ENCODE measurements around the gene S100A14.

DNA sequence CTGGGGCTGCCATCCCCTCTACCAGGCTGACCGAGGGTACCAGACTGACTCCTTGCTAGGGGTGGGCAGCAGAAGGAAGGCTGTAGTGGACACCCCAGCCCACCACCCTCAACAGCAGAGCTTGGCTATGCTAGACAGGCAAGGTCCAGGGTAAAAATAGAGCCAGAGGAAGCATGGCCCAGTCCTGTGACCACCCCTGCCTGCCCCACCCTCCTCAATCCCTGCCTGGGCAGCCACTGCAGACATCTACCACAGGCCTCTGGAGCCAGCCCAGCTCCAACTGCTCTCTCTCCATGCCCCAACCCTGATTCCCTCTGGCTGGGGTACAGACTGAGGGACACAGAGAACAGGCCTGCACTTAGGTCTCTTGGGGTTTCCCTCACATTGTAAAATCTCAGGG is 13.8 kb upstream of the S100A14 start:
- TF ChIP-seq, protein P1, sequence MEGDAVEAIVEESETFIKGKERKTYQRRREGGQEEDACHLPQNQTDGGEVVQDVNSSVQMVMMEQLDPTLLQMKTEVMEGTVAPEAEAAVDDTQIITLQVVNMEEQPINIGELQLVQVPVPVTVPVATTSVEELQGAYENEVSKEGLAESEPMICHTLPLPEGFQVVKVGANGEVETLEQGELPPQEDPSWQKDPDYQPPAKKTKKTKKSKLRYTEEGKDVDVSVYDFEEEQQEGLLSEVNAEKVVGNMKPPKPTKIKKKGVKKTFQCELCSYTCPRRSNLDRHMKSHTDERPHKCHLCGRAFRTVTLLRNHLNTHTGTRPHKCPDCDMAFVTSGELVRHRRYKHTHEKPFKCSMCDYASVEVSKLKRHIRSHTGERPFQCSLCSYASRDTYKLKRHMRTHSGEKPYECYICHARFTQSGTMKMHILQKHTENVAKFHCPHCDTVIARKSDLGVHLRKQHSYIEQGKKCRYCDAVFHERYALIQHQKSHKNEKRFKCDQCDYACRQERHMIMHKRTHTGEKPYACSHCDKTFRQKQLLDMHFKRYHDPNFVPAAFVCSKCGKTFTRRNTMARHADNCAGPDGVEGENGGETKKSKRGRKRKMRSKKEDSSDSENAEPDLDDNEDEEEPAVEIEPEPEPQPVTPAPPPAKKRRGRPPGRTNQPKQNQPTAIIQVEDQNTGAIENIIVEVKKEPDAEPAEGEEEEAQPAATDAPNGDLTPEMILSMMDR (IDR thresholded peaks at IDR 0.05): no peak
- TF ChIP-seq POLR2A (IDR thresholded peaks at IDR 0.05): no peak

Measured in Peyer's patch (tissue), 4 donors.